Smooth muscle cell (in vitro differentiated cells): ENCODE measurements around the gene TMEM217. TPM values are rescaled to one million over a fixed set of nuclear protein-coding genes. Genes with fewer than 3 reads are reported as not detected.

ENCODE experiments used
- DNase-seq: peaks from one replicate; lab custom pipeline; 2025; ENCODE audit not compliant: unreplicated experiment; lab: John Stamatoyannopoulos, UW
- H2AFZ ChIP-seq: fragments of 200-600 bp; sonication (generic); 2 replicates; pipeline ENCODE4 v1.6.0; 2016; ENCODE audit warnings: antibody characterized with exemption, low read depth, mild to moderate bottlenecking
- H3F3A ChIP-seq: fragments of 200-600 bp; sonication (generic); 2 replicates; pipeline ENCODE4 v1.6.0; 2017; ENCODE audit warnings: antibody characterized with exemption, low read depth
- H3K27ac ChIP-seq: fragments of 200-600 bp; sonication (generic); 2 replicates; pipeline ENCODE4 v1.5.1; 2016; ENCODE audit warnings: low read depth, mild to moderate bottlenecking
- H3K27me3 ChIP-seq: fragments of 200-600 bp; sonication (generic); 2 replicates; pipeline ENCODE4 v1.6.1; 2016; ENCODE audit warnings: low read depth, mild to moderate bottlenecking
- H3K36me3 ChIP-seq: fragments of 200-600 bp; sonication (generic); 2 replicates; pipeline ENCODE4 v1.5.1; 2016; ENCODE audit warnings: low read depth
- H3K4me1 ChIP-seq: fragments of 200-600 bp; sonication (generic); 2 replicates; pipeline ENCODE4 v1.5.1; 2016; ENCODE audit warnings: low read depth
- H3K4me2 ChIP-seq: fragments of 200-600 bp; sonication (generic); 2 replicates; pipeline ENCODE4 v1.6.0; 2016; ENCODE audit warnings: mild to moderate bottlenecking
- H3K4me3 ChIP-seq: fragments of 200-600 bp; sonication (generic); 2 replicates; pipeline ENCODE4 v1.5.1; 2016; ENCODE audit warnings: mild to moderate bottlenecking
- H3K79me2 ChIP-seq: fragments of 200-600 bp; sonication (generic); 2 replicates; pipeline ENCODE4 v1.6.0; 2016; ENCODE audit warnings: low read depth, mild to moderate bottlenecking
- H3K9ac ChIP-seq: fragments of 200-600 bp; sonication (generic); 2 replicates; pipeline ENCODE4 v1.6.0; 2016; ENCODE audit warnings: low read depth
- H3K9me3 ChIP-seq: fragments of 200-600 bp; sonication (generic); replicated peaks from 2 replicates; pipeline ENCODE4 v1.5.1; 2016; ENCODE audit warnings: low read depth
- H4K20me1 ChIP-seq: fragments of 200-600 bp; sonication (generic); 2 replicates; pipeline ENCODE4 v1.6.0; 2016; ENCODE audit warnings: low read depth
- WGBS: methylation state at CpG from one replicate; pipeline ENCODE4 v1.1.7; 2016; ENCODE audit warnings: low lambda C conversion rate; 5-methylcytosine and 5-hydroxymethylcytosine counted together
- polyA plus RNA-seq: library from polyadenylated mRNA; unstranded; fragments of >200 nt; fragmentation: Nextera tagmentation; extraction: Ambion mirVana; gene quantifications from 2 replicates; pipeline ENCODE4 v1.2.1, GENCODE V29; 2016
- total RNA-seq: library from RNA; depleted of rRNA; stranded (reverse); fragments of >200 nt; gene quantifications from 2 replicates; pipeline ENCODE4 v1.2.3, GENCODE V29; 2014
- TF ChIP-seq, protein P1 (sequence below): fragments of 200-600 bp; sonication (generic); IDR thresholded peaks from 2 replicates; pipeline ENCODE4 v1.5.1; 2017; ENCODE audit warnings: borderline replicate concordance, mild to moderate bottlenecking, antibody characterized with exemption; ENCODE audit not compliant: insufficient read depth, poor library complexity, severe bottlenecking

TMEM217 gene
- total and polyA plus RNA-seq, 2 experiments from 2014 or later, result 0.31 to 1.2 TPM

DNA sequence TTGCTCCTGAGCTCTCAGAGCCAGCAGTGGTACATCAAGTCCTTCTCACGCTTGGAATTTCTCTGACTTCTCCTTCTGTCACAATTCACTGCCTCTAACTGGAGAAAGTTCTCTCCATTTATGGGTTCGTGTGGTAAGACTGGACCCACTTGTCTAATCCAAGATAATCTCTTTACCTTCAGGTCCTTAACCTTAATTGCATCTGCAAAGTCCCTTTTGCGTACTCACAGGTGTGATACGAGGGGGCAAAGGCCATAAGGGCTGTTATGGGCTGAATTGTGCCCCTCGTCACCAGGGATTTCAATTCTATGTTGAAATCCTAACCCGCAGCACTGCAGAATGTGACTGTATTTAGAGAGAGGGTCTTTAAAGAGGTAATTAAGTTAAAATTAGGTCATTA, 27.8 kb downstream of the TMEM217 start:
- Histone ChIP-seq H3F3A (no peaks in the 10 kb centered on the region), H3K36me3 (no peaks in the 10 kb centered on the region), H3K9ac (no peak overlapping the region), H3K27me3 (no peaks in the 10 kb centered on the region), H3K4me1 (no peaks in the 10 kb centered on the region), H4K20me1 (no peaks in the 10 kb centered on the region), H3K9me3 (no peaks in the 10 kb centered on the region), H2AFZ (no peak overlapping the region), H3K4me3 (no peak overlapping the region), H3K4me2 (no peak overlapping the region), H3K79me2 (no peaks in the 10 kb centered on the region), H3K27ac (no peak overlapping the region)
- 94% methylated on average over 6 of the region's 6 CpGs for WGBS
- TF ChIP-seq, protein P1, sequence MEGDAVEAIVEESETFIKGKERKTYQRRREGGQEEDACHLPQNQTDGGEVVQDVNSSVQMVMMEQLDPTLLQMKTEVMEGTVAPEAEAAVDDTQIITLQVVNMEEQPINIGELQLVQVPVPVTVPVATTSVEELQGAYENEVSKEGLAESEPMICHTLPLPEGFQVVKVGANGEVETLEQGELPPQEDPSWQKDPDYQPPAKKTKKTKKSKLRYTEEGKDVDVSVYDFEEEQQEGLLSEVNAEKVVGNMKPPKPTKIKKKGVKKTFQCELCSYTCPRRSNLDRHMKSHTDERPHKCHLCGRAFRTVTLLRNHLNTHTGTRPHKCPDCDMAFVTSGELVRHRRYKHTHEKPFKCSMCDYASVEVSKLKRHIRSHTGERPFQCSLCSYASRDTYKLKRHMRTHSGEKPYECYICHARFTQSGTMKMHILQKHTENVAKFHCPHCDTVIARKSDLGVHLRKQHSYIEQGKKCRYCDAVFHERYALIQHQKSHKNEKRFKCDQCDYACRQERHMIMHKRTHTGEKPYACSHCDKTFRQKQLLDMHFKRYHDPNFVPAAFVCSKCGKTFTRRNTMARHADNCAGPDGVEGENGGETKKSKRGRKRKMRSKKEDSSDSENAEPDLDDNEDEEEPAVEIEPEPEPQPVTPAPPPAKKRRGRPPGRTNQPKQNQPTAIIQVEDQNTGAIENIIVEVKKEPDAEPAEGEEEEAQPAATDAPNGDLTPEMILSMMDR, result no peak
- DNase-seq, result no peak

- WGBS, result 86% methylated on average over 5 of the region's 5 CpGs
- peaks cover 14% of the 10 kb centered on the region for H3F3A ChIP-seq
- no peaks in the 10 kb centered on the region for H3K79me2 ChIP-seq
- TF ChIP-seq, protein P1, result no peak
- DNase-seq, result no peak
- no peak overlapping the region for H3K4me2 ChIP-seq
- no peak overlapping the region for H3K27ac ChIP-seq
- no peaks in the 10 kb centered on the region for H3K36me3 ChIP-seq
- H4K20me1 ChIP-seq, result no peaks in the 10 kb centered on the region
- no peaks in the 10 kb centered on the region for H3K9me3 ChIP-seq
- H3K9ac ChIP-seq, result no peak overlapping the region
- no peak overlapping the region for H3K4me3 ChIP-seq
- H2AFZ ChIP-seq, result no peak overlapping the region
- no peaks in the 10 kb centered on the region for H3K27me3 ChIP-seq
- peaks cover 5% of the 10 kb centered on the region for H3K4me1 ChIP-seq
Measured at GRCh38 chr6:37225350-37226169, 32.4 kb downstream of the TMEM217 start.

DNA sequence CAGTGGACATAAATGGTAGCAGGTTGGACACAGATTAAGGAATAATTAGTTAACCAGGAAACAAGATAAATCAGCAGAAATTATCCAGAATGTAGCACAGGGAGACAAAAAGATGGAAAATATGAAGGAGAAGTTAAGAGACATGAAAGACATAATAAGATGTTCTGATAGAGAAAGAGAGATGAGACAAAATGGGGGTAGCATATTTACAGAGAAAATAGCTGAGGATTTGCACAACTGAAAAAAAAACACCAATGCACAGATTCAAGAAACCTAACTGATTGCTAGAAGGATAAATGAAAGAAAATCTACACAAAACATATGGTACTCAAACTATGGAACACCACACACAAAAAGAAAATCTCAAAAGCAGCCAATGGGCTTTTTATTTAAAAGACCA, 35.0 kb downstream of the TMEM217 start:
- Histone ChIP-seq H2AFZ (peak overlapping the region; percentile 96), H3K9ac (no peak overlapping the region), H3K27ac (no peak overlapping the region), H3K9me3 (no peaks in the 10 kb centered on the region), H3K4me3 (peak overlapping the region; percentile 81), H3K27me3 (no peaks in the 10 kb centered on the region), H3F3A (peaks cover 14% of the 10 kb centered on the region), H3K36me3 (no peaks in the 10 kb centered on the region), H3K4me1 (peaks cover 5% of the 10 kb centered on the region), H4K20me1 (no peaks in the 10 kb centered on the region), H3K4me2 (peak overlapping the region; percentile 93), H3K79me2 (no peaks in the 10 kb centered on the region)
- DNase-seq, result no peak
- TF ChIP-seq, protein P1, result no peak
